ENCODE data around the gene STK10.

The STK10 gene

GRCh38 chr5:172105811-172106210 is 82.2 kb downstream of the STK10 start:
- DNase-seq: no peak

GRCh38 chr5:172104801-172105701 is 83.0 kb downstream of the STK10 start:
- DNase-seq: no peak

- DNase-seq: no peak
These were observed 84.0 kb downstream of the STK10 start for GRCh38 chr5:172104021-172104420.

GRCh38 chr5:172102913-172103626 is 85.0 kb downstream of the STK10 start:
- DNase-seq: no peak

GRCh38 chr5:172102218-172102870 is 85.7 kb downstream of the STK10 start:
- DNase-seq: no peak

- no peak for DNase-seq
These were observed 86.3 kb downstream of the STK10 start for GRCh38 chr5:172101547-172102217.

GRCh38 chr5:172098883-172099282 is 89.1 kb downstream of the STK10 start:
- no peak for DNase-seq

GRCh38 chr5:172098046-172098445 is 90.0 kb downstream of the STK10 start:
- DNase-seq: no peak

GRCh38 chr5:172097356-172097755 is 90.7 kb downstream of the STK10 start:
- no peak for DNase-seq

- no peak for DNase-seq
These were observed 91.7 kb downstream of the STK10 start for GRCh38 chr5:172096207-172096940.

GRCh38 chr5:172095368-172096206 is 92.4 kb downstream of the STK10 start:
- DNase-seq: no peak

- no peak for DNase-seq
These were observed 94.1 kb downstream of the STK10 start for GRCh38 chr5:172093965-172094364.

GRCh38 chr5:172093559-172093958 is 94.5 kb downstream of the STK10 start:
- DNase-seq: no peak

GRCh38 chr5:172091956-172092732 is 95.9 kb downstream of the STK10 start:
- no peak for DNase-seq

GRCh38 chr5:172090976-172091547 is 97.0 kb downstream of the STK10 start:
- no peak for DNase-seq

- no peak for DNase-seq
These were observed 98.5 kb downstream of the STK10 start for GRCh38 chr5:172089298-172090117.

- no peak for DNase-seq
These were observed 99.2 kb downstream of the STK10 start for GRCh38 chr5:172088801-172089200.

GRCh38 chr5:172086194-172086975 is 101.6 kb downstream of the STK10 start:
- DNase-seq: no peak

Measured in NCI-H526 treated with DMSO at 0.1 percent for 48 hours (cell line).